Posterior cingulate gyrus (tissue), 11 donors: Measurements from ENCODE around the gene FAM20C.
A peak's percentile ranks its signal among the peaks of the same experiment; 100 is the strongest.
"Not testable (repeated sequence)": the region's sequence is repeated elsewhere in the genome, so short reads cannot be mapped to it uniquely, and the experiment has no call there.

ENCODE experiments used
- DNase-seq, 10 donors: peaks; one replicate each; pipeline versions ENCODE4 v3.0.0 to v3.0.0-alpha.2; 2020 to 2021; ENCODE audit warnings: mixed read lengths in 3 of 10
- intact Hi-C: fragments of 100-400 bp; cut with DNase I; formaldehyde crosslinking; loops from one replicate; pipeline ENCODE4 v1.15.1; 2023

Gene FAM20C

GRCh38 chr7:170551-171363, 21.6 kb upstream of the FAM20C start:
- peak in 3 of 10 donors; percentile 60 to 65 (median 61) for DNase-seq
- intact Hi-C loops: no loop called here

- intact Hi-C loops: no loop called here
- peak in 3 of 10 donors; percentile 36 to 63 (median 56) for DNase-seq
These were observed 20.9 kb upstream of the FAM20C start for GRCh38 chr7:171364-171904.

DNA sequence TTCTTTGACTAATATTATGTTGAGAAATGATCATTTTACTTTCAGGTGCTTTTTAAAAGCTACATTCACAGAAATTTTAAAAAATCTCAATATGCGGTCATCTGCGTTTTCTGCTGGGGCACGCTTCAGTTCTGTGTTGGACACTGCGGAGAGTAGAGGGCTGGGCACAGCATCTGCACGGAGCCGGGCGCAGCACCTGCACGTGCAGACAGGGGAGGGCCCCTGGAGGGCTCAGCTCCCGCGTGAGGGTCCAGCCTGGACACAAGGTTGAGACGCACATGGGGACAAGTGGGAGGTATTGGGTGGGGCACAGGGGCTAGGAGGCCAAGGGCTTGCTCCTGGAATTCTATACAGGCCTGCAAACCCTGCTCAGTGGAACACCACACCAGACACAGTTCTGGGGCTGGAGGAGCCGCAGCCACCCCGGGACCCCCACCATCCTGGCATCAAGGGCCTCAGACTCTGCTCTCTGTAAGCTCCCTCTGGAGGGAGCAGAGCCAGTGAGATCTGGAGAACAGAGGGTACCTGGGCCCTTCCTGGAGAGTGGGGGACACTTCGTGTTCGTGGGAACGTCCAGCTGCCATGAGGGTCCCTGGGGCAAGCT, 20.4 kb upstream of the FAM20C start:
- intact Hi-C loops: no loop called here
- peak in 3 of 10 donors; percentile 47 to 70 (median 58) for DNase-seq

GRCh38 chr7:173209-173918, 19.0 kb upstream of the FAM20C start:
- intact Hi-C loops: no loop called here
- DNase-seq: no peak

DNA sequence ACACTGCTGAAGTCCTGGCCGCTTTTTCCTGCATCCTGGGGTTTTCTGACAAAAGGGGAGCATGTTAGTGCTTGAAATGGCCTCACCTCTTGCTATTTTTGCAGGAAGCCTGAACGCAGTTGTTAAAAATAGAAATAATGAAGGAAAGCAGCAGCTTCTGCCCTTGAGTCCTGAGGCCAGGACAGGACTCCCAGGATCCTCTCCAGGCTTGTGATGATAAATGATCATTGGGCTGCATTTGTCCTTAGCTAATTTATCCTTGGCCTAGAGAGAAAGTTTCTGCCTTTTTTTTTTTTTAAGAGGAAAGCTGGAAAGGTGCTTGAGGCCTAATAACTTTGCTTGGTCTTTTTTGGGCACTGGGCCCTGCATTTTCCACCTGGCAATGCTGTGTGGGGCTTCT, 17.7 kb upstream of the FAM20C start:
- intact Hi-C loops: no loop called here
- DNase-seq: no peak

DNA sequence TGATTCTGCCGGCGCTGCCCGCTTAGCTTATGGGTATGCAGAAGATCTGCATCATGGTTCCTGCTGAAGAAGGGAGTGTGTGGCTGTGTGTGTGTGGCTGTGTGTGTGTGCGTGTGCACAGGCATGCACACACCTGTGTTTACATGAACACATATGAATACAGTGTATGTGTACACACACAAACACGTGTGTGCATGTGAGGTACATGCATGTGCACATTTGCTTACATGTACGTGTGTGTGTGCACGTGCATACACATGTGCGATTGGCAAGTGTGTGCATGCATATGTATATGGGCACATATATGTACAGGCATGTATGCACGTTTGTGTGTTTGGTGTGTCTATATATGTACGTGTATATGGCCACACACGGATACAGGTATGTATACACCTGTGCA, 16.4 kb upstream of the FAM20C start:
- intact Hi-C loops: no loop called here
- no peak for DNase-seq

DNA sequence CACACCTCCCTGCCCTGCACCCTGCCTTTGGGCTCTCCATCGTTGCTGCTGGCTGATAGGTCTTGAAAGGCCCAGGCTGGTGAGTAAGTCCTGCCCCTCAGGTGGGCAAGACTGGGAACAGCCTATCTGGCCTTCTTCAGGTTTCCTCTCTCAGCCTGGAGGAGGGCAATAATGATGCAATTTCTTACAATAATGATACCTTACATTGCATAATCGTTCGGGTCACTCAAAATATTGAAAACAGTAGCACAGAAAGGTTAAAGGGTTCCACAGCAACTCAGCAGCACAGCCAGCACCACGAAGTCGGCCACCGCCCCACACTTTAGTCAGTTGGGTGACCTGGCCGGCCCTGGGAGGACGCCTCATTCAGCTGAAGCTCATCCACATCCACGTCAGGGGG, 16.0 kb upstream of the FAM20C start:
- intact Hi-C loops: no loop called here
- DNase-seq: no peak

- DNase-seq: no peak
These were observed 15.4 kb upstream of the FAM20C start for GRCh38 chr7:176786-177459.

GRCh38 chr7:178444-178843, 13.9 kb upstream of the FAM20C start:
- intact Hi-C loops: no loop called here
- no peak for DNase-seq

More at GRCh38 chr7:176786-177459, 15.4 kb upstream of the FAM20C start:
- intact Hi-C loops: no loop called here

DNA sequence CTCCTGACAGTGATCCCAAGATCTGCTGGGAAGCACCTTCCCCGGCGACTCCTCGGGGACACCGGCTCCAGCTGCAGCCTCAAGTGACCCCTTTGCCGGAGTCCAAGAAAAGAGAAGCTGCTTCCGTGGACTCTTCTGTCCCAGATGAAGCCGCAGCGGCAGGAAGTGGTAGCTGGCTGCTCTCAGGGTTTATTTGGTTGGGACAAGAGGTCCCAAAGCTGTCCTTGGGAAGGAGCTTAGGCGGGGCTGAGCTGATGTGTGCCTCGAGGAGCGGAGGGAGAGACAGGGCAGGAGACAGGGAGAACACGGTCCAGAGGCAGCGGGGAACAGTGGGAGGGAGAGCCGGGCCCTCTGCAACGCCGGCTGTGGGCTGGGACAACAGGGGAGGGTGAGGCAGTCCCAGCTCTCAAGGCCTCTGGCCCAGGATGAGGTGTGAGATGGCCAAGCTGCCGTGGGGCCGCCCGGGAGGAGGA, 13.1 kb upstream of the FAM20C start:
- DNase-seq: no peak
- intact Hi-C loops: no loop called here

DNA sequence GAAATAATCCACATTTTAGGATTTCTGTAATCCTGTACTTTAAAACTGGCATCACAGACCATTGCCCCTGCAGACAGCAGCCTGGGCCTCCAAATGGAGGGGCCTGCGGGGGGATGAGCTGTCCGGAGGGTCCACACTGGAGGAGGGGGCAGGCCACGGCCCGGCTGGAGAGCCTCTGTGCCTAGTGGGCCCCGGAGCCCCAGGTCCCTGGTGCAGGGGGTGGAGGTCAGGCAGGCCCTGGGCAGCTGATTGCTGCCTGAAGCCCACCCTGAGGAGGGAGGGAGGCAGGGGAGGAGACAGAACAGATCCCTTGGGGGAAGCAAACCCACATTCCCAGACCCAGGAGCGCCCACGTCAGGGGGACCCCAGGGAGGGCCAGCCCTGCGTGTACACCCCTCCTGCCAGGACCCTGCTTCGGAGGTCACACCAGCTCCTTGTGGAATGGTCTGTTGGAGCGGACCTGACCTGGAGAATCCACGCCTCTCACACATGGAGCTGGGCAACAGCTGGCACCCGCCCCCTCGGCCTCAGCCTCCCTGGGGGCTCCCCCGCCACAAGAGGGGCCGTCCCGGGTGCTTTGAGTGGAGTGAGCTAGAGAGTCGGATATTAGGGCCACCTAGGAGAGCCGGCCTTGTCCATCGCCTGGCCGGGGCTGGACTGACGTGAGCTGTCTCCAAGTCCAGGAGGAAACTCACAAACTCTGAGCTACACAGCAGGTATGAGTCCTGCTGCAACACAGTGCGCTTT, 12.2 kb upstream of the FAM20C start:
- no peak for DNase-seq
- intact Hi-C loops: no loop called here

DNA sequence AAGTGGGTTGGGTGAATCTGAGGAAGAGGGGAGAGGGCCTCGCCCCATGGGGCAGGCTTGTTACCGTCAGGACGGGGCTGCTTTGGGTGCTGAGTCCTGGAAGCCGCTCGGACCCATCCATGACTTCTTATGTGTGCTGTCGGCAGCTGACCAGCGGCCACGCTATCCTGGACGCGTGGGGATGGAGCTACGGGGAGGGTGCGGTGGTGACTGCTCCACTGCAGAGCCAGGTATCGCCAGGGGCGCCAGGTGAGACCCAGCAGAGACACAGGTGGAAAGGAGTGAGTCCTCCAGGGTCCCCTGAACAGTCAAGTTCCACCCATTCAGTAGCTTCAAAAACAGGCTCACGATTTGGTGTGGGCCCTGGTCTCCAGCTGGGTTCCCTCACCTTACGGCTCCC, 10.6 kb upstream of the FAM20C start:
- intact Hi-C loops: no loop called here
- no peak for DNase-seq

GRCh38 chr7:182502-182901, 9.9 kb upstream of the FAM20C start:
- DNase-seq, intact Hi-C loops: not testable (repeated sequence)

DNA sequence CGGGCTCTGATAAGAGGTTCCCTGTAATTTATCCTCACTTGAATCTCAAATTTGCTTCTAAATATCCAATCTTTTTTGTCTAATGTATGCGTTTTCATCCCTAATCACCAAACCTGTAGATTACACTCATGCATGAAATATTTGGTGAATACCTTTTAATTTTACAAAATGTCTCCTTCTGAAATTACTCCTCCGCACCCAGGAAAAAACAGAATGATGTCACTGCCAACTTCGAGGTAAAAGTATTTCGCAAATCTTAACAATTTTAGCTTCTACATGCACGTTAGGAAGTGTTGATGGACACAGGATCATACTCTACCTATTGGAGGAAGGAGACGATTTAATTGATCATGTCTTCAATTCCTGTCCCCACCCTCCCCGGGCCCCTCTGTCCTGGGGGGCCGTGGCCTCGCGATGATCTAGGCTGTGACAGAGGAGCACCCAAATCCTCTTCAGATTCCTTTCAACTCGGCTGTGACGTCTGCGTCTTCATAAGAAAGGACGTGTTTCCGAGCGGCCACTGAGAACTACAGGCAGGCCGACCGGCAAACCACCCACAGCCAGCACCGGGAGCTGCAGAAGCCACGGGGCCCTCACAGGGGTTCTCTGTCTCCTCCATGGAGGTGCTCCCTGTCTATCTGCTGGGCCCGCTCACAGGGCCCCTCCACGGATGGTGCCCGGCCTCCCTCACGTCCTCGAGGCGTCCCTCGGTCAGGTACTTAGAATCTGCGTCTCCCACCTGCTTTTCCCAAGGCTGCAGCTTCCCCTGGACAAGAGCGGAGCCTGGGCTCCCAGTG, 8.7 kb upstream of the FAM20C start:
- intact Hi-C loops: no loop called here

DNA sequence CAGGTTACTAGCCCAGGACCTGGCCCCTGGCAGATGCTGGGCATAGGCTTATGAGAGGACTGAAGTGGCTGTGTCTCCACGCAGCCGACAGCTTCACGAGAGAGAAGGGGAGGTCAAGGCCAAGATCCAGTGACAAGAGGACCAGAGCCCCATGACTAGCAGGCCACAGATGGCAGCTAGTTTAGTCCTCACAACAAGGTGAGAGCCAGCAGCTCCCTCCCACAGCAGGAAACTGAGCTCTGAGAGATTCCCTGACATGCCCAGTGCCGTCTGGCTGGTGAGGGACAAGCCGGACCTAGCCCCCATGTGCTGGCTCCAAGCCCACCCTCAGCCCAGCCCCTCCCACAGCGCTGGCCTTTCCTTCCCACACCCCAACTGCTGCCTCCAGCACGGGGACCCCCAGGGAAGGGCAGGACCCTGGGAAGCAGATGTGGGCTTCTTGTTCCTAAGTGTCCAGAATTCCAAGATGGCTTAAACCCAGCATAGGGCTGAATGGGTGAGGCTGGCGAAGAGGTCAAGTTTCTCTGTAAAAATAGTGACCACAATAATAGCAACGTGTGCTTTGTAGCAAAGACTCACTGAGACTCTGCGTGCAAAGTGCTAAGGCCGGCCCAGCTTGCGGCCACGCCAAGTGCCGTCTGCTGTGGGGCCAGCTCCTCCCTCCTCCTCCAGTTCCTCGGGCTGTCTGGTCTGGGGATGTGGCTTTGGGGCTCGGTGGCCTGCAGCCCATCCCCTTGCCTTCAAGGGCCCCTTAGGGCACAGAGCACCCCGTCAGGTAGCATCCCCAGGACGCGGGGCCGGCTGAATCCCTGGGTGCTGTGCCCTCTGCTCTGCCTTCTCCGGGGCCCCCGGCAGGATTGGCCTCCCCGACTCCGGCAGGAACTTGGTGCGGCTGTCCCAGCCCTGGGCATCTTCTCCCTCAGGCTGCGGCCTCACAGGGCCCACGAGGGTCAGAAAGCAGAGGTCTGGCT, 7.8 kb upstream of the FAM20C start:
- intact Hi-C loops: no loop called here
- no peak for DNase-seq

More for the DNA sequence above, 8.7 kb upstream of the FAM20C start:
- DNase-seq: no peak

- DNase-seq: no peak
- intact Hi-C loops: no loop called here
These were observed 5.8 kb upstream of the FAM20C start for GRCh38 chr7:186516-187113.

- DNase-seq: no peak
- intact Hi-C loops: no loop called here
These were observed 5.0 kb upstream of the FAM20C start for GRCh38 chr7:187227-187927.
